ENCODE data around the gene GAL3ST2.

- no peak for TF ChIP-seq CTCF (IDR thresholded peaks at IDR 0.05; ENCODE audit: insufficient read depth, low read length, poor library complexity, severe bottlenecking)
- no peak for TF ChIP-seq EZH2phosphoT487 (conservative IDR thresholded peaks at IDR 0.05; ENCODE audit: low read length)
These were observed 33.0 kb downstream of the GAL3ST2 start for GRCh38 chr2:241809383-241810306.

Measured in SU-DHL-6 (cell line).